LNCAP (cell line): ENCODE results near the gene STK16.

Experiments
- TF ChIP-seq, protein P1 (sequence below): fragments of 450-650 bp; IDR thresholded peaks from 2 replicates; pipeline ENCODE4 v1.5.1; 2017; ENCODE audit warnings: mild to moderate bottlenecking

The STK16 gene

DNA sequence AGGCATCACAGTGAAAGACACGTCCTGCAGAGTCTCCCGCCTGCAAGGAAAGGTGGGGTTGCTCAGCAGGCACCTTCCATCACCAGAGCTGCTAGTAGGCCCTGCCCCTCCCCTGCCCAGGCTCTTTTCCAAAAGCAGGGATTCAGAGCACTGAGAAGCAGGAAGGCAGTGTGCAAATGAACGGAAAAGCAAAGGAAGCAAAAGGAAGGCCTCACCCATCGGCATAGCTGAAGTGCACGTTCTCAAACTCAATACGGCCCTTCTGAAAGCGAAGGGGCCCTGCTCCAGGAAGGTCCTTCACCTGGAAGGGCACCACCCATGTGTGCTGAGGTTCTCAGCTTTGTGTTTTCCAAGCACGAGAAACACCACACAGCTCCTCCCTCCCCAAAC, 32.3 kb upstream of the STK16 start:
- TF ChIP-seq, protein P1, sequence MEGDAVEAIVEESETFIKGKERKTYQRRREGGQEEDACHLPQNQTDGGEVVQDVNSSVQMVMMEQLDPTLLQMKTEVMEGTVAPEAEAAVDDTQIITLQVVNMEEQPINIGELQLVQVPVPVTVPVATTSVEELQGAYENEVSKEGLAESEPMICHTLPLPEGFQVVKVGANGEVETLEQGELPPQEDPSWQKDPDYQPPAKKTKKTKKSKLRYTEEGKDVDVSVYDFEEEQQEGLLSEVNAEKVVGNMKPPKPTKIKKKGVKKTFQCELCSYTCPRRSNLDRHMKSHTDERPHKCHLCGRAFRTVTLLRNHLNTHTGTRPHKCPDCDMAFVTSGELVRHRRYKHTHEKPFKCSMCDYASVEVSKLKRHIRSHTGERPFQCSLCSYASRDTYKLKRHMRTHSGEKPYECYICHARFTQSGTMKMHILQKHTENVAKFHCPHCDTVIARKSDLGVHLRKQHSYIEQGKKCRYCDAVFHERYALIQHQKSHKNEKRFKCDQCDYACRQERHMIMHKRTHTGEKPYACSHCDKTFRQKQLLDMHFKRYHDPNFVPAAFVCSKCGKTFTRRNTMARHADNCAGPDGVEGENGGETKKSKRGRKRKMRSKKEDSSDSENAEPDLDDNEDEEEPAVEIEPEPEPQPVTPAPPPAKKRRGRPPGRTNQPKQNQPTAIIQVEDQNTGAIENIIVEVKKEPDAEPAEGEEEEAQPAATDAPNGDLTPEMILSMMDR, result no peak

- TF ChIP-seq, protein P1, result no peak
These were observed 31.7 kb upstream of the STK16 start for GRCh38 chr2:219213486-219214071.

GRCh38 chr2:219214141-219214540, 31.1 kb upstream of the STK16 start:
- TF ChIP-seq, protein P1, result no peak

DNA sequence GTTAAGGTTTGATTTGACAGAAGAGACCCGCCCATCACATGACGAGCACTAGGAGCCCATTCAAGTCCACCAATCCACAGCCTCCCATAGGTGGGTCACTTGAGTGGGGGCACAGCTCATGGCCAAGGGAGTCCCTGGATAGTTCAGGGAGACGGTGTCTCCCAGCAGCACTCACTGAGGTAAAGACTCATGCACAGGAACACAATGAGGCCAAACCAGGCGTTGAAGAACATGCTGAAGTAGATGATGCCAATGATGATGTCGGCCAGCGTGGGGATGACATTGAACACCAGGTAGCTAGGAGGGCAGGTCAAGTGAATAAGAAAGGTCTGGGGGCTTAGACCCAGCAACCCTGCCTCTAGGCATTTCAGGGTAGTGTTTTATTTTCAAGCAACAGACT, 30.5 kb upstream of the STK16 start:
- TF ChIP-seq, protein P1, result no peak

- TF ChIP-seq, protein P1, result no peak
These were observed 29.3 kb upstream of the STK16 start for GRCh38 chr2:219215871-219216534.

DNA sequence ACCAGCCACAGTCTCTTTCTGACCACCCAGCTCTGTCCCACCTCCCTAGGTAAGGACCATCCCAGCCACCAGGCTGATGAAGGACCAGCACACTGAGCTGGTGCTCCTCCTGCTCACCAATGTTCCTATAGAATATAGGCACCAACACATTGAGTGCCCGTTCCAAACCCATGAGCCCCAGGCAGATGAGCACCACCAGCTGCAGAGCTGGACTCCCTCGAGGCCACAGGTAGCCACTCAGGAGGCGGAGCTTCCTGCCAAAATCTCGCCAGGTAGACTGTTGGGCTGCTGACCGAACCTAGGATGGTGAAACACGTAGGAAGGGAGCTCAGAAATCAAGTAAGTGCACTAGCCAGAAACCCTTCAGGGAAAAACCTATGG, 28.8 kb upstream of the STK16 start:
- TF ChIP-seq, protein P1, result no peak

- TF ChIP-seq, protein P1, result no peak
These were observed 27.0 kb upstream of the STK16 start for GRCh38 chr2:219218217-219218731.
